ENCODE measurements around the gene PLCG2.

PLCG2 gene

GRCh38 chr16:81817789-81818567 lies 38.9 kb downstream of the PLCG2 start:
- DNase-seq, result no peak

- peak in 1 of 3 experiments; percentile 7 for DNase-seq
These were observed 39.4 kb downstream of the PLCG2 start for GRCh38 chr16:81818568-81818896.

GRCh38 chr16:81818905-81819304 lies 39.8 kb downstream of the PLCG2 start:
- no peak for DNase-seq

GRCh38 chr16:81821436-81822128 lies 42.5 kb downstream of the PLCG2 start:
- DNase-seq, result no peak

GRCh38 chr16:81823111-81823510 lies 44.0 kb downstream of the PLCG2 start:
- no peak for DNase-seq

GRCh38 chr16:81823734-81824133 lies 44.6 kb downstream of the PLCG2 start:
- DNase-seq, result no peak

GRCh38 chr16:81826523-81826922 lies 47.4 kb downstream of the PLCG2 start:
- no peak for DNase-seq

- DNase-seq, result no peak
These were observed 51.9 kb downstream of the PLCG2 start for GRCh38 chr16:81830845-81831540.

GRCh38 chr16:81831722-81832126 lies 52.6 kb downstream of the PLCG2 start:
- no peak for DNase-seq

- DNase-seq, result no peak
These were observed 53.9 kb downstream of the PLCG2 start for GRCh38 chr16:81832801-81833547.

- no peak for DNase-seq
These were observed 54.7 kb downstream of the PLCG2 start for GRCh38 chr16:81833751-81834150.

- DNase-seq, result no peak
These were observed 55.8 kb downstream of the PLCG2 start for GRCh38 chr16:81834868-81835267.

- no peak for DNase-seq
These were observed 57.4 kb downstream of the PLCG2 start for GRCh38 chr16:81836279-81837054.

GRCh38 chr16:81837312-81837751 lies 58.2 kb downstream of the PLCG2 start:
- DNase-seq, result no peak

- no peak for DNase-seq
These were observed 59.7 kb downstream of the PLCG2 start for GRCh38 chr16:81838794-81839193.

GRCh38 chr16:81841722-81842121 lies 62.6 kb downstream of the PLCG2 start:
- no peak for DNase-seq

GRCh38 chr16:81842564-81843242 lies 63.6 kb downstream of the PLCG2 start:
- DNase-seq, result no peak

GRCh38 chr16:81843243-81843582 lies 64.1 kb downstream of the PLCG2 start:
- DNase-seq, result no peak

GRCh38 chr16:81843683-81844082 lies 64.6 kb downstream of the PLCG2 start:
- DNase-seq, result no peak

GRCh38 chr16:81846105-81846504 lies 67.0 kb downstream of the PLCG2 start:
- DNase-seq, result no peak

- no peak for DNase-seq
These were observed 69.3 kb downstream of the PLCG2 start for GRCh38 chr16:81848306-81848853.
